GM18861 (cell line): ENCODE results near the gene BHLHA15.

ENCODE experiments used
- ATAC-seq: cut with Tn5 transposase; IDR thresholded peaks from one replicate; pipeline ENCODE4 v1.9.1; 2021; ENCODE audit not compliant: unreplicated experiment

BHLHA15 gene

DNA sequence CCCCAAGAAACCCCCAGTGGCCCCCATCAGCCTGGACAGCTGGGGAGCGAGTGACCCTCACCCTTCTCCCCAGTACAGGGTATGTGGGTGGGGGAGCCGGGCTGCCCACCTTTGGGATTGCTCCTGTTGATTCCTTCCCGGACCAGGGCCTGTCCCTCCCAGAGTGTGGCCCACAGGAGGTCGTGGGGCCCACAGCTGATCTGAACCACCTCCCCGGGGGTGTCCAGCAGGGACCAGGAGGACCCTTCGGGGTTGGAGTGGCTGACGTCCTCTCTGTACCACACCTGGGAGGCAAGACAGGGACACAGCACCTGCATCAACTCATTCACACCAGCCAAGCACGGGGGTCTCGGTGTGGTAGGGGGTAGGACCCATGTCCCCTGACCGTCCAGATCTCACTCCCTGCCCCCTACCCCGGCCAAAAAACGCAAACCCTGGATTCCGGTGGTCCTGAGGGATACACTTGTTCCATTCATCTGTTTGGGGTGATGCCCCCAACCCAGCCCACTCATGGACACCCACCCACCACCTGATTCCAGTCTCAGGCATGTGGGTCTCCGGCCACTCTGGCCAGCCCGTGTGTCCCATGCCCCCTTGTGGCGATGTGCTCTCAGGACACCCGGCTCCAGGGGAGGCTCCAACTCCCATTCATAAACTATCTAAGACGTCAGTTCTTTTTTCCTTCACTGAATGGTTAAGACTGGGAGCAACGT lies 29.9 kb downstream of the BHLHA15 start:
- peak; percentile 76 for ATAC-seq

DNA sequence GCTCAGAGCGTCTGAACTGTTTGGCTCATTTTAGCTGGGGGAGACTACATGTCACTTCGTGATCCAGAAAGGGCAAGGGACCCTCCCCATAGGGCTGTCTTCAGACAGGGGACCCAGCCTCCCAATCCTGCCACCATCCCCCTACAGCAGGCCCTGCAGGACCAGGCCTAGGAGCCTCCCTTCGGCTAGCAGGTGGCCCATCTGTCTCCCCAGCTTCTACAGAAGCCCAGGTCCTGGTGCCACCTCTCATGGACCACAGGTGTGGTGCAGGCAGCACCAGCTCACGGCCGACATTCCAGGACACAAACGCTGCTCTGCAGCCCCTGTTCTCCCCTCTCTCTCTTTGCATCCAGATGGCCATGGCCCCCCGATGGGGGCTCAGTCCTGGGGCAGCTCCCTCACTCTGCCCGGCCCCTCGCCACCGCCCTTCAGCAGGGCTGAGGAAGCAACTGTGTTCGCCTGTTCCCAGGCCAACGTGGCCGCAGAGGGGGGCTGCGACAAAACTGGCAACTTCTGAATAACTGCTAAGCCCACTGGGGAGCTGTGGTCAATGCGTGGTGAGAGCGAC lies 30.5 kb downstream of the BHLHA15 start:
- peak; percentile 18 for ATAC-seq

DNA sequence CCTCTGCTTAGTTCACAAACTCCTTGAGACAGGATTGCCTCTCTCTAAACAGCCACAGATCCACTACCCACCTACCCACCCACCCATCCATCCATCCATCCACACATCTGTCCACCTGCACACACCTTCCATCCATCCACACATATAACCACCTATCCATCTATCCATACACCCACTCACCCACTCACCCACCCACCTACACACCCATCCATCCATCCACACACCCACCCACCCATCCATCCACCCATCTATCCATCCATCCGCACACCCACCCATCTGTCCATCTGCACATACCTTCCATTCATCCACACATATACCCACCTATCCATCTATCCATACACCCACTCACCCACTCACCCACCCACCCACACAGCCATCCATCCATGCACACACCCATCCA lies 31.1 kb downstream of the BHLHA15 start:
- no peak for ATAC-seq

DNA sequence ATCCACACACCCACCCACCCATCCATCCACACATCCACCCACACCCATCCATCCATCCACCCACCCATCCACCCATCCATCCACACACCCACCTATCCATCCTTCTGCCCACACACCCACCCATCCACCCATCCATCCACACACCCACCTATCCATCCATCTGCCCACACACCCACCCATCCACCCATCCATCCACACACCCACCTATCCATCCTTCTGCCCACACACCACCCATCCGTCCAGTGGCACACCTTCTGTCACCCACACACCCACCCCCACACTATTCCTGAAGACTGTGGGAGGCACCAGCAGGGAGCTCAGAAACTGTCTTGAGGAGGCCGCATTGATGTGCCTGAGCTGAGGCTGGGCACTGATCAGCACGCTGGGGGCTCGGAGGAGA lies 31.7 kb downstream of the BHLHA15 start:
- no peak for ATAC-seq

DNA sequence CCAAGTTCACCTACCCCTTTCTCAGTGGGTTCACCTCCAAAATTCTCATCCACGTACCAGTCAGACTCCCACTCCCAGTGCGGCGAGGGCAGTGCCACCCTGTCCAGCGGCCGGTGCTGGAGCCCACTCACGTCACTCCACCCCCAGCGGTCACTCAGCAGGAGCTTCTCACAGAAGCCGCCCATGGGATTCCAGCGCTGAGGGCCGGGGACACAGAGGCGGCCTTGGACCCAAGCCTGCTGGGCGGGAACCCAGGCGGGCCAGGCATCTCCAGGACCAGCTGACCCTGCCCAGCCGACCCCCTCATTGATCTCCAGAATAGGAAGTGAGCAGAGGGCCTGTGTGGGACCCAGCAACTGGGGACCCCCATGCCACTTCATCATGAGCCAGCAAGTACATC lies 33.6 kb downstream of the BHLHA15 start:
- no peak for ATAC-seq

DNA sequence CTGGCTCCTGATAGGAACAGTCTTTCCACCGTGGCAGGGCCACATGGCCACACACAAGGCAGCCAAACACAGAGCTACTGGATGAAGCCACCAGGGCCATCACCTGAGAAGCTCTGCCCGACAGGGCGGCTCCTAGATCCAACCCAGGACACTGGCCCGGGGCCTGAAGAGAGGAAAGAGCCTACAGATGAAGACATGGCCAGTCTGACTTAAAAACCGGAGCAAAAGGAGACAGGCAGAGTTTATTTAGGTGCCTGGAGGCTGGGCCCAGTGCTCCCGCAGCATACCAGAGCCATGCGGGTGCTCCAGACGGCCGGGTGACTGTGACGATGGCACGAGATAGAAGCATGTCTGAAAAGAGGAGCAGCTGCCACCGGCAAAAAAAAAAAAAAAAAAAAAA lies 36.9 kb downstream of the BHLHA15 start:
- ATAC-seq, result no peak

DNA sequence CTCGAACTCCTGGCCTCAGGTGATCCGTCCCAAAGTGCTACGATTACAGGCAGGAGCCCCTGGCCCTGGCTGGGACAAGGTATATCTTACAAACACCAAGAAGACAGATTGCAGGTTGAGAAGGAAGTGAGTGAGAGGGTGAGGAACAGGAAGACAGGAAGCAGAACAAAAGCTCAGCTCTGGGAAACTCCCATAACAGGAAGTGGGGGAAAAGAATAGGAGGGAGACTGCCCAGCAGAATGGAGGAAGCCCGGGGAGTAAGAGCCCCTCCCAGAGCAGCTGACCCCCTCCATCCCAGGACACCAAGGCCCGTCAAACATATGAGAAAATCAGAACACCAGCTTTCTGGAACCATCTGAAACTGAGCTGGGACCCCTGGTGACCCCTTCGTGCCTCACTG lies 37.9 kb downstream of the BHLHA15 start:
- ATAC-seq, result no peak

DNA sequence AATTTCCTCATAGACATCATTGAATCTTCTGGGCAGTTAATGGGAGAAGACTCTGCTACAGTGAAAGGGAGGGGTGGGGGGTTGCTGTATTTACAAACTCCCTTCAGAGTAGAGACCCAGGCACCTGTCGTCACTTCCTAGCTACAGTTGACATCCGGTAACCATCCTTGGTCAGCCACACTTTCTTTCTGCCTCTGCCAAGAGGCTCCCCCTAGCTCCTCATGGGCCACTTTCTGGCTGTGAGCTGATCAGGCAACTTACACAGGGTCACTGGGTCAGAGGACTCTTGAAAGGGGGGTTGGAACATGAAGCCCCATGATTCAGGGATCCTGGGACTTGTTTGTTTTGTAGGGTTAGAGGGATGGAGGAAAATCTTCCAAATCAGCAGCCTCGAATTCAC lies 39.5 kb downstream of the BHLHA15 start:
- ATAC-seq, result no peak

DNA sequence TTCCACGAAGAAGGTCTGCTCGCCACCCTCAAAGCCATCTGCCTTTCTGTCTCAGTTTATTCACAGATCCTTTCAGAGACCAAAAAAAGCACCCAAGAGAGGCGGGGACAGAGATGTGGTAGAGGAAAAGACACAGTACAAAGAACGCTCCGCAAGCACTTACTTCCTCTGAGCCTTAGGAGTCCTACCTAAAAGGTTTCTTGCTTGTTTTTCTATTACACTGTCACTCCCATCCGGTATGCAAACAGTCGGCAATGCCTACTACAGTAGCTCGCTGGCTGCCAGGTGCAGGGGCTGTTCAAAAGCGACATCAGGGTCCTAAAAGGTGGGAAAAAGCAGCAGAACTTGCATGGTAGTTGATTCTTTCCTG lies 40.0 kb downstream of the BHLHA15 start:
- ATAC-seq, result peak; percentile 30

DNA sequence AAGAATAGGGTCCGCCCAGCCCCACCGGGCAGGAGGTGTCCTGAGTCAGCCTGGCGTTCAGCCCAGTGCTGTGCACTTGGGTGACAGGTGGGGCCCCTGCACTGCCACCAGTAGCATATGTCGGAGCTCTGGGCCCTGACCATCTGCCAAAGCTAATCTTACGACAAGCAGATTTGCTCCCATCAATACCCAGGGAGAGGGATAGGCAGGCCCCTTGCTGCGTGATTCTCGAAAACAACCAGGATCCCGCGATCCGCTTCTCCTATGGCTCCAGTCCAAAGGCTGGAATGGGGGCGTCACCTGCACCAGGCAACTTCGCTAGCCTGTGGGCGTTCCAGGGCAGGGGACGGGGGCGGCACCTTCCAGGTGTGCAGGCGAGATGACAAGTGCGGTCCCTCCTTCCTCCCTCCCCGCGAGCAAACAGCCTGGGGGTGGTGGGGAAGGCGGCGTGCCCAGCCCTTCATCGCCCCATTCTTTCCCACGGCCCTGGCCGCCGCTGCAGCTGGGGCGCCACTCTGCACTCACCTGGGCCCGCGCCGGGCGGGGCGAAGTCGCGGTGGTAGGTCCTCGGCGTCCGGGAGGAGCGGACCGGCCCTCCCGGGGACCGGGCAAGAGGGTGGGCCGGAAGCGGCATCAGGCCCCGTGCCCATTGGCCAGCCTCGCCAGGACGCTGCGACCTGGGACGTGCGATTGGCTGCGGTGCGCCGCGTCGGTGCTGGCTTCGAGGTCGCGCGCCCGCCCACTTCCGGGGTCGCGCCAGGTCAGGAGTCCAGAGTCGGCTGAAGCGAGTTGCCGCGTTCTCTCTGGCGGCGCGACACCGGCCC lies 40.6 kb downstream of the BHLHA15 start, which contains the start of gene TECPR1:
Gene TECPR1 (minus strand): TSS at position 632 of the 824 bp plus-strand sequence. CDS start 6,086 bp downstream, outside the sequence.
- peak; percentile 97 for ATAC-seq

DNA sequence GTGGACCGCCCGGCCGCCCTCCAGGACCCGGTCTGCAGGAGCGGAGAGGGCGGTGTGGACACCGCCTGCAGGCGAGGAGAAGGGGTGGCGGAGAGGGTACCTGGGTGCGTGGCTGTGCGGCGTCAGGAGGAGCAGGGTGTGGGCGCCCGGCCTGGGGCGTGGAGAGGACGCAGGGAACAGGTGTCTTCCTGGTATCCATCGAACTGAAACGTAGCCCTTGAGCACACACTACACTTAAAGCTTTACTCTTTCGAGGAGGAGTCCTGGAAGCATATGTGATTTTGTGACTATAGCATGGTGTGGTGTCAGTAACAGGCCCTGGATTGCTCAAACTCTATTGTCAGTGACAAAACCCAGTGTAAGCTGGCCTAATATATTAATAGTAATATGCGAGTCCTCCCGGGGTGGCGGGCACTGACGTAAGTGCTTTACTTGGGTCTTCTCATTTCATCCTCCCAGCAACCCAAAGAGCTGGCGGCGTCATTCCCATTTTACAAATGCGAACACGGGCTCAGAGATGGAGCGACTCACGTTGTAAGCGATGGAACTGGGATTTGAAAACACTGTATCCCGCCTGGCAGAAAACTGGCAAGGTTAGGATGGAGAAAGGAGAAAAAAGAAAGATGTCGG lies 41.3 kb downstream of the BHLHA15 start:
- no peak for ATAC-seq

DNA sequence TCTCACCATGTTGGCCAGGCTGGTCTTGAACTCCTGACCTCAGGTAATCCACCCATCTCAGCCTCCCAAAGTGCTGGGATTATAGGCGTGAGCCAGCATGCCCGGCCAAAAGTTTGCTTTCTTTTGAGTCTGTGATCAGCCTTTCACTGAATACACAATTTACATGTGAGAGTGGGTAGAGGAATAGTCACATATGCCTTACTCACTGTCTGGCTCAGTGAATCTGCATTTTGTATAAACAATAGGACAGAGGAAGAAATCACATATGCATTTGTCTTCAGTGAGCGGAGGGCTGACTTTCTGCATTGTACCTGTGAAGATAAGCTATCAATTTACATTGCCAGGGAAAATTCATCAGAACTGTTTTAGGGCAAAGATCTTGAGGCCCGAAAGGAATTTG lies 43.3 kb downstream of the BHLHA15 start:
- ATAC-seq, result no peak

DNA sequence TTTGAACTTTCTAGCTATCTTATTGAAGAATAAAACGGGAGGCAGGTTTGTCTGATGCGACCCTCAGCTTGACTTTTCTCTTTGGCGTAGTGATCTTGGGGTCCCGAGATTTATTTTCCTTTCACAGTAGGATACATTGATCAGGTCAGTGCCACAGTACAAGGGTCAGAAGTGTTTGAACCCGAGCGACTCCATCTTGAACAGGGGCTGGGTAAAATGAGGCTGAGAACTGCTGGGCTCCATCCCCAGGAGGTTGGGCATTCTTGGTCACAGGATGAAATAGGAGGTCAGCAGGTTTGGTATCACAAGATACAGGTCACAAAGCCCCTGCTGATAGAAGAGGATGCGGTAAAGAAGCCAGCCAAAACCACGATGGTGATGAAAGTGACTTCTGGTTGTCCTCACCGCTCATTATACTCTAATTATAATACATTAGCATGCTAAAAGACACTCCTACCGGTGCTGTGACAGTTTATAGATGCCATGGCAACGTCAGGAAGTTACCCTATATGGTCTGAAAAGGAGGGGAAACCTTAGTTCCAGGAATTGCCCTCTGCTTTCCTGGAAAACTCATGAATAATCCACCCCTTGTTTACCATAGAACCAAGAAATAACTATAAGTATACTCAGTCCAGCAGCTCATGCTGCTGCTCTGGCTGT lies 43.8 kb downstream of the BHLHA15 start:
- ATAC-seq, result no peak

DNA sequence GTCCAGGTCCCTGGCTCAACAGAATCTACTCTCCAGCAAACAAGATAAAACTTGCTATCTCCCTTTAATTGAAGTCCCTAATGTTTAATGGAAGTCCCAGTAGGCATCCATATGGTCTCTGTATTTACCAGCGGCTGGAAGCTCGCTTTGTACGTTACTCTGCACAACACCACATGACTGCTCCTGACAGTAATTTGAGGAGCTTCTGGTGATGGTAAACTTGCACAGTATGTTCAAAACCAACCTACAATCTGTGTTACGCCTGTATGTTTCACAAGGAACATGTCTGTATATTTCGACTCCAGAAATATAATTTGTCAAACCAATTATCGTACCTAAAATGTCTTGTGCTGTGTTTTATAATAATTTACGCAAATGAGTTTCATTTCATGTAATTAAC lies 45.2 kb downstream of the BHLHA15 start:
- ATAC-seq, result no peak

DNA sequence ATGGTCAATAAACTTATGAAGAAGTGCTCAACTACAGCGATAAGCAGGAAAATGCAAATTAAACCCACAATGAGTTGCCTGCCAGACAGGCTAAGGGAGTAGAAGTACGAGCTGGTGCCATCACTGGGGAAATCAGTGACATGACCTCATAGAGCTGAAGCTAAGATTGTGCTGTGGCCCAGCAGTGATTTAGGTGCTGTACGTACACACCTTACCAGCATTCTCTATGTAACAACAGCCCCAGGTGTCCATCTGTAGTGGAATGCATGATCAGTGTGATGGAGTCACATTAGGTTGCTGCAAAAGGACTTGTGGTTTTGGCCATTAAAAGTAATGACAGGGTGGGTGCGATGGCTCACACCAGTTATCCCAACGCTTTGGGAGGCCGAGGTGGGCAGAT lies 46.5 kb downstream of the BHLHA15 start:
- no peak for ATAC-seq
